ENCODE measurements around the gene MCM3. TPM values are rescaled to one million over a fixed set of nuclear protein-coding genes. Genes with fewer than 3 reads are reported as not detected.

MCM3 gene
- polyA plus RNA-seq, 1 donor from 2014 or later = 8.6 TPM

DNA sequence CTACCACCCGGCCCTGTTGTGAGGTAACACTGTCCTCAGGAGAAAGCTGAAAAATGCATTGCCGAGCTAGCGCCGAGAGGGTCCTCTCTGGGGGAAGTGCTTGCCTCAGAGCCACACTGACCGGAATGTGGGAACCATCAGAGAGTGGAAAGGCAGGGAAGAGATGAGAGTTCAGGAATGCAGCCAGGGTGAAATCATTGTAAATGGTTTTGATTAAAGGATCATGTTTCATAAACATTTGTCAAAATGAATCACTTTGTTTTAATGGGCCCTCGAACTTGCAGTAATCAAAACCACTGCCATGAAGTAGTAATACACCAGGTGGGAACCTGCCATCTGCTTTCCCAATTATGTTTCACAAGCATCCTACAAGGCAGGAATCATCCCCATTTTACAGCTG is 23.3 kb downstream of the MCM3 start:
- H3K4me2 ChIP-seq (ENCODE audit: low read length) = no peak overlapping the region
- no peaks in the 10 kb centered on the region for H3K9me3 ChIP-seq (ENCODE audit: low read length)
- H3K9ac ChIP-seq (ENCODE audit: low read length) = no peak overlapping the region
- no peak overlapping the region for H3K27ac ChIP-seq (ENCODE audit: low read length)
- H3F3A ChIP-seq (ENCODE audit: insufficient read depth, low read length, poor library complexity, severe bottlenecking) = no peaks in the 10 kb centered on the region
- no peaks in the 10 kb centered on the region for H3K27me3 ChIP-seq (ENCODE audit: insufficient read depth, low read depth, low read length)
- H3K9me2 ChIP-seq (ENCODE audit: insufficient read depth, low read length) = no peaks in the 10 kb centered on the region
- TF ChIP-seq TAF1 (IDR thresholded peaks at IDR 0.05; ENCODE audit: low read depth) = no peak
- TF ChIP-seq POLR2AphosphoS5 (IDR thresholded peaks at IDR 0.05) = no peak
- TF ChIP-seq MXI1 (conservative IDR thresholded peaks at IDR 0.05; ENCODE audit: poor library complexity, severe bottlenecking) = no peak
- no peak for TF ChIP-seq EP300 (conservative IDR thresholded peaks at IDR 0.05; ENCODE audit: poor library complexity, severe bottlenecking)
- no peak for TF ChIP-seq EZH2 (IDR thresholded peaks at IDR 0.05; ENCODE audit: borderline replicate concordance, insufficient read depth, low read length, poor library complexity, severe bottlenecking)
- no peak for TF ChIP-seq RAD21 (conservative IDR thresholded peaks at IDR 0.05)
- TF ChIP-seq, protein P1, sequence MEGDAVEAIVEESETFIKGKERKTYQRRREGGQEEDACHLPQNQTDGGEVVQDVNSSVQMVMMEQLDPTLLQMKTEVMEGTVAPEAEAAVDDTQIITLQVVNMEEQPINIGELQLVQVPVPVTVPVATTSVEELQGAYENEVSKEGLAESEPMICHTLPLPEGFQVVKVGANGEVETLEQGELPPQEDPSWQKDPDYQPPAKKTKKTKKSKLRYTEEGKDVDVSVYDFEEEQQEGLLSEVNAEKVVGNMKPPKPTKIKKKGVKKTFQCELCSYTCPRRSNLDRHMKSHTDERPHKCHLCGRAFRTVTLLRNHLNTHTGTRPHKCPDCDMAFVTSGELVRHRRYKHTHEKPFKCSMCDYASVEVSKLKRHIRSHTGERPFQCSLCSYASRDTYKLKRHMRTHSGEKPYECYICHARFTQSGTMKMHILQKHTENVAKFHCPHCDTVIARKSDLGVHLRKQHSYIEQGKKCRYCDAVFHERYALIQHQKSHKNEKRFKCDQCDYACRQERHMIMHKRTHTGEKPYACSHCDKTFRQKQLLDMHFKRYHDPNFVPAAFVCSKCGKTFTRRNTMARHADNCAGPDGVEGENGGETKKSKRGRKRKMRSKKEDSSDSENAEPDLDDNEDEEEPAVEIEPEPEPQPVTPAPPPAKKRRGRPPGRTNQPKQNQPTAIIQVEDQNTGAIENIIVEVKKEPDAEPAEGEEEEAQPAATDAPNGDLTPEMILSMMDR (IDR thresholded peaks at IDR 0.05; ENCODE audit: poor library complexity, severe bottlenecking) = no peak
- no peak for TF ChIP-seq SMC3 (conservative IDR thresholded peaks at IDR 0.05; ENCODE audit: poor library complexity)
- TF ChIP-seq, protein P2, sequence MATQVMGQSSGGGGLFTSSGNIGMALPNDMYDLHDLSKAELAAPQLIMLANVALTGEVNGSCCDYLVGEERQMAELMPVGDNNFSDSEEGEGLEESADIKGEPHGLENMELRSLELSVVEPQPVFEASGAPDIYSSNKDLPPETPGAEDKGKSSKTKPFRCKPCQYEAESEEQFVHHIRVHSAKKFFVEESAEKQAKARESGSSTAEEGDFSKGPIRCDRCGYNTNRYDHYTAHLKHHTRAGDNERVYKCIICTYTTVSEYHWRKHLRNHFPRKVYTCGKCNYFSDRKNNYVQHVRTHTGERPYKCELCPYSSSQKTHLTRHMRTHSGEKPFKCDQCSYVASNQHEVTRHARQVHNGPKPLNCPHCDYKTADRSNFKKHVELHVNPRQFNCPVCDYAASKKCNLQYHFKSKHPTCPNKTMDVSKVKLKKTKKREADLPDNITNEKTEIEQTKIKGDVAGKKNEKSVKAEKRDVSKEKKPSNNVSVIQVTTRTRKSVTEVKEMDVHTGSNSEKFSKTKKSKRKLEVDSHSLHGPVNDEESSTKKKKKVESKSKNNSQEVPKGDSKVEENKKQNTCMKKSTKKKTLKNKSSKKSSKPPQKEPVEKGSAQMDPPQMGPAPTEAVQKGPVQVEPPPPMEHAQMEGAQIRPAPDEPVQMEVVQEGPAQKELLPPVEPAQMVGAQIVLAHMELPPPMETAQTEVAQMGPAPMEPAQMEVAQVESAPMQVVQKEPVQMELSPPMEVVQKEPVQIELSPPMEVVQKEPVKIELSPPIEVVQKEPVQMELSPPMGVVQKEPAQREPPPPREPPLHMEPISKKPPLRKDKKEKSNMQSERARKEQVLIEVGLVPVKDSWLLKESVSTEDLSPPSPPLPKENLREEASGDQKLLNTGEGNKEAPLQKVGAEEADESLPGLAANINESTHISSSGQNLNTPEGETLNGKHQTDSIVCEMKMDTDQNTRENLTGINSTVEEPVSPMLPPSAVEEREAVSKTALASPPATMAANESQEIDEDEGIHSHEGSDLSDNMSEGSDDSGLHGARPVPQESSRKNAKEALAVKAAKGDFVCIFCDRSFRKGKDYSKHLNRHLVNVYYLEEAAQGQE (IDR thresholded peaks at IDR 0.05; ENCODE audit: borderline replicate concordance) = no peak
- no peaks in the 10 kb centered on the region for H4K20me1 ChIP-seq (ENCODE audit: insufficient read depth)
- no peaks in the 10 kb centered on the region for H3K79me2 ChIP-seq (replicated peaks; ENCODE audit: insufficient read depth, low read length)
- no peaks in the 10 kb centered on the region for H3K36me3 ChIP-seq (ENCODE audit: insufficient read depth, low read length)
- H3K4me3 ChIP-seq (ENCODE audit: low read length) = no peak overlapping the region
- no peak overlapping the region for H2AFZ ChIP-seq (ENCODE audit: low read depth, low read length)

DNA sequence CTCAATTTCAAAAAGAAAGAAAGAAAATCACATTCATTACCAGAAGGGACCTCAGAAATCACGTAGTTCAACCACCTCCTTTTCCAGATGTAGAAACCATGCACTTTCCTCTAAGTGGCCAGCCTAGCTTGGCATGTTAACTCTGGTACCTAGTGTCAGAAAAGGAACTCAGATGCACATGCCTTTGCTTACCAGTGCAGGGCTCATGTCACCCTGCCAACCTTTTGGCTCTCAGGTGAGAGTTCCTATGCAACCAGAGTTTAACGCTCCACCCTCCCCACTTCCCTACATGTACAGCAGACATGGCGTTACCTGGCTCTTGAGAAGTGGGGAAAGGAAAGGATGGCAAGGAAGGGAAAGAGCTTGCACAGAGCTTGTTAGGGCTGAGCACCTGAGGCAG is 23.9 kb downstream of the MCM3 start:
- Histone ChIP-seq H3K9ac (ENCODE audit: low read length) (no peak overlapping the region), H2AFZ (ENCODE audit: low read depth, low read length) (no peak overlapping the region), H3K4me3 (ENCODE audit: low read length) (no peak overlapping the region), H3K79me2 (replicated peaks; ENCODE audit: insufficient read depth, low read length) (no peaks in the 10 kb centered on the region), H3F3A (ENCODE audit: insufficient read depth, low read length, poor library complexity, severe bottlenecking) (no peaks in the 10 kb centered on the region), H3K27ac (ENCODE audit: low read length) (no peak overlapping the region), H3K9me2 (ENCODE audit: insufficient read depth, low read length) (no peaks in the 10 kb centered on the region), H3K9me3 (ENCODE audit: low read length) (no peaks in the 10 kb centered on the region), H3K4me2 (ENCODE audit: low read length) (no peak overlapping the region), H4K20me1 (ENCODE audit: insufficient read depth) (no peaks in the 10 kb centered on the region), H3K36me3 (ENCODE audit: insufficient read depth, low read length) (no peaks in the 10 kb centered on the region), H3K27me3 (ENCODE audit: insufficient read depth, low read depth, low read length) (no peaks in the 10 kb centered on the region)
- TF ChIP-seq, protein P2 (IDR thresholded peaks at IDR 0.05; ENCODE audit: borderline replicate concordance) = no peak
- TF ChIP-seq MXI1 (conservative IDR thresholded peaks at IDR 0.05; ENCODE audit: poor library complexity, severe bottlenecking) (no peak), RAD21 (conservative IDR thresholded peaks at IDR 0.05) (no peak), EZH2 (IDR thresholded peaks at IDR 0.05; ENCODE audit: borderline replicate concordance, insufficient read depth, low read length, poor library complexity, severe bottlenecking) (no peak), SMC3 (conservative IDR thresholded peaks at IDR 0.05; ENCODE audit: poor library complexity) (no peak), EP300 (conservative IDR thresholded peaks at IDR 0.05; ENCODE audit: poor library complexity, severe bottlenecking) (no peak)
- TF ChIP-seq, protein P1 (IDR thresholded peaks at IDR 0.05; ENCODE audit: poor library complexity, severe bottlenecking) = no peak
